CD4-positive, alpha-beta T cell treated with Interleukin-17A for 1 hour (primary cell): ENCODE data around the gene NLRP12.
"Not testable (repeated sequence)": the region's sequence is repeated elsewhere in the genome, so short reads cannot be mapped to it uniquely, and the experiment has no call there.

ENCODE experiments used
- DNase-seq: peaks from one replicate; pipeline ENCODE4 v3.0.0-alpha.2; 2020

The NLRP12 gene

DNA sequence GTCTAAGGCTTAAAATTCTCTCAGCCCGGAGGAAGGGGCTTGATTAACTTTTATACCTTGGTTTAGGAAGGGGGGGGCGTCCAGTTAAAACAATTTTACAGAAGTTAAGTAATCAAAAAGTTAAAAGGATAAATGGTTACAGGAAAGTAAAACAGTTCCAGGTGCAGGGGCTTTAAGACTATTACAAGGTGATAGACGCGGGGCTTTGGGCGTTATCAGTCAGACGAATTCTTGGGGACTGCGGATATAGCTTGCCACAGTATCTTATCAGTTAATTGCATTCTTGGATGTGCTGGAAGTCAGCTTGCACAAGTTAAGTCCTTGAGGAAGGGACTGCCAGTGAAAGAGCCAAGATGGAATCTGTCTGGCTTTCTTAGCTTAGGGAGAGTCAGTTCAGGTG lies 49.6 kb downstream of the NLRP12 start:
- DNase-seq, result not testable (repeated sequence)

GRCh38 chr19:53773999-53774398 lies 50.1 kb downstream of the NLRP12 start:
- no peak for DNase-seq

- peak; percentile 57 for DNase-seq
Observed at GRCh38 chr19:53772943-53773342, 51.2 kb downstream of the NLRP12 start.

DNA sequence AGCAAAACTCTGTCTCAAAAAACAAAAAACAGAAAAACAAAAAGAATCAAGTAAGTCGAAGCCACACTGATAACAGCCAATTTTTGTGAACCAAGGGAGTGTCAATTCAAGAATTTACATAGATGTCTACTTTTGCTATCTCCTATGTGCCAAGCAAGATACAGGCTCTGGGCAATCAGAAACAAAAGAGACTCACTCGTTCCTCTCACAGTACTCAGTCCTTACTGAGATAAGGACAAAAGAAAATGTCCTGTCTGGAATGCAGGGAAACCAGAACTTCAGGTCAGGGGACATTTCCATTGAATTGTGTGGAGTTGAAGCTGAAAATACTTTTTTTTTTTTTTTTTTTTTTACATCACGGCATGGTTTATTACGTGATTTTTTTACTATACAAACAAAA lies 53.0 kb downstream of the NLRP12 start:
- DNase-seq, result no peak

DNA sequence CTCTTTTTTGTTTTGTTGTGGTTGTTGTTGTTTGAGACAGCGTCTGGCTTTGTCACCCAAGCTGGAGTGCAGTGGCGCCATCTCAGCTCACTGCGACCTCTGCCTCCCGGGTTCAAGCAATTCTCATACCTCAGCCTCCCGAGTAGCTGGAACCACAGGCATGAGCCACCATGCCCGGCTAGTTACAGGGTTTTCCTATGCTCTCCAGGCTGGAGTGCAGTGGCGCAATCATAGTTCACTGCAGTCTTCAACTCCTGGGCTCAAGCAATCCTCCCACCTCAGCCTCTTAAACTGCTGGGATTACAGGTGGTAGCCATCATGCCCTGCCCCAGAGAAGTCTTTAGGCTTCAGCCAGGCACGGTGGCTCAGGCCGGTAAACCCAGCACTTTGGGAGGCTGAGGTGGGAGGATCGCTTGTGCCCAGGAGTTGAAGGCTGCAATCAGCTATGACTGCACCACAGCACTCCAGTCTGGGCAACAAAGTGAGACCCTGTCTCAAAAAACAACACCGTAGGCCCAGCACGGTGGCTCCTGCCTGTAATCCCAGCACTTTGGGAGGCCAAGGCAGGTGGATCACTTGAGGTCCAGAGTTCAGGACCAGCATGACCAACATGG lies 54.3 kb downstream of the NLRP12 start:
- DNase-seq, result not testable (repeated sequence)

GRCh38 chr19:53768401-53768800 lies 55.7 kb downstream of the NLRP12 start:
- DNase-seq, result no peak

- DNase-seq, result not testable (repeated sequence)
Observed at GRCh38 chr19:53758991-53759390, 65.1 kb downstream of the NLRP12 start.
